Spleen (tissue), 7 donors: ENCODE measurements around the gene IARS2.

Experiments
- CTCF ChIP-seq, 11 experiments: fragments of 200-600 bp in 7 of 11; fragments of 450-650 bp in 4 of 11; sonication (generic) in 4 of 11; IDR thresholded peaks in 8 of 11; conservative IDR thresholded peaks in 3 of 11; 1 replicate in 7 of 11; 2 replicates in 4 of 11; pipeline versions ENCODE4 v1.4.0 to v1.8.0; 2016 to 2021; ENCODE audit warnings: antibody characterized with exemption in 11 of 11, inconsistent platforms in 4 of 11, mild to moderate bottlenecking in 1 of 11
- POLR2A ChIP-seq, 3 donors: fragments of 450-650 bp; IDR thresholded peaks; one replicate each; pipeline ENCODE4 v1.5.1; 2017; ENCODE audit warnings: antibody characterized with exemption in 3 of 3, mild to moderate bottlenecking in 1 of 3
- donor health status: DM: no; HTN: no; CAD: no; lungs with moderate emphysema.
- donor health status: DM: no; HTN: no; CAD: no.
- donor health status: DM: no; HTN: no; CAD: no.

GRCh38 chr1:220119043-220119512 is 25.1 kb downstream of the IARS2 start:
- TF ChIP-seq CTCF (IDR thresholded peaks at IDR 0.05 in 8 of 11, conservative IDR thresholded peaks at IDR 0.05 in 3 of 11) (no peak), POLR2A (IDR thresholded peaks at IDR 0.05) (no peak)
